Left lung (tissue), 10 donors: ENCODE data around the gene PSD4. TPM values are rescaled to one million over a fixed set of nuclear protein-coding genes. Genes with fewer than 3 reads are reported as not detected.

Experiments
- ATAC-seq: fragments of 200-7000 bp; cut with Tn5 transposase; one replicate; pipeline ENCODE4 v1.9.1; 2020; ENCODE audit warnings: moderate library complexity
- DNase-seq, 4 donors: peaks; one replicate each; pipeline ENCODE4 v3.0.0-alpha.2; 2013 to 2020
- H3K27ac ChIP-seq, 2 donors: fragments of 200-600 bp; sonication (generic) in 1 of 2; one replicate each; pipeline versions ENCODE4 v1.5.0 to v1.8.0; 2020 to 2021
- H3K27me3 ChIP-seq, 2 donors: fragments of 200-600 bp; sonication (generic) in 1 of 2; one replicate each; pipeline versions ENCODE4 v1.5.0 to v1.8.0; 2020 to 2021
- H3K36me3 ChIP-seq, 2 donors: fragments of 200-600 bp; sonication (generic) in 1 of 2; one replicate each; pipeline versions ENCODE4 v1.5.0 to v1.8.0; 2020 to 2021
- H3K4me1 ChIP-seq, 2 donors: fragments of 200-600 bp; one replicate each; pipeline ENCODE4 v1.8.0; 2021
- H3K4me3 ChIP-seq, 2 donors: fragments of 200-600 bp; sonication (generic) in 1 of 2; one replicate each; pipeline versions ENCODE4 v1.5.0 to v1.8.0; 2020 to 2021; ENCODE audit warnings: mild to moderate bottlenecking in 1 of 2
- H3K9me3 ChIP-seq, 2 donors: fragments of 200-600 bp; sonication (generic) in 1 of 2; one replicate each; pipeline versions ENCODE4 v1.5.0 to v1.8.0; 2020 to 2021
- CTCF ChIP-seq, 2 donors: fragments of 200-600 bp; sonication (generic) in 1 of 2; IDR thresholded peaks; one replicate each; pipeline versions ENCODE4 v1.5.0 to v1.8.0; 2021; ENCODE audit warnings: antibody characterized with exemption in 2 of 2
- intact Hi-C, 2 donors: fragments of 100-400 bp; cut with DNase I; formaldehyde crosslinking; loops; one replicate each; pipeline versions ENCODE4 v1.11.2 to v1.14.2; 2022
- polyA plus RNA-seq, 6 donors: library from polyadenylated mRNA; unstranded; fragments of 120-200 nt; gene quantifications; one replicate each; pipeline ENCODE4 v1.2.1, GENCODE V29; 2013; ENCODE audit not compliant: insufficient read length in 6 of 6
- total RNA-seq, 2 donors: library from RNA; stranded (reverse); fragmentation: NEBNext Ultra II Directional; extraction: Animal tissue kit (Norgen Biotek cat#: 25700); gene quantifications; one replicate each; pipeline ENCODE4 v1.2.1, GENCODE V29; 2021
- donor health status: DM: no; HTN: yes; CAD: no.
- donor health status: DM: no; HTN: no; CAD: no.

Gene PSD4
- total and polyA plus RNA-seq, 8 donors: 15.3 to 50.2 (median 20.7) TPM

GRCh38 chr2:113236367-113237159, 62.8 kb downstream of the PSD4 start:
- no peak for TF ChIP-seq CTCF (IDR thresholded peaks at IDR 0.05)
- peak overlapping the region in 1 of 2 donors; percentile 59 for H3K27ac ChIP-seq
- peak overlapping the region; percentile 7 to 35 for H3K4me3 ChIP-seq
- H3K27me3 ChIP-seq: no peaks in the 10 kb centered on the region
- ATAC-seq (peak; percentile 29), DNase-seq (no peak)
- H3K9me3 ChIP-seq: no peaks in the 10 kb centered on the region
- intact Hi-C loops: no loop called here
- peaks cover 21 to 24% of the 10 kb centered on the region in 2 donors for H3K4me1 ChIP-seq
- H3K36me3 ChIP-seq: no peaks in the 10 kb centered on the region

GRCh38 chr2:113237604-113238160, 63.9 kb downstream of the PSD4 start:
- peaks cover 21 to 24% of the 10 kb centered on the region in 2 donors for H3K4me1 ChIP-seq
- no peaks in the 10 kb centered on the region for H3K9me3 ChIP-seq
- no peaks in the 10 kb centered on the region for H3K36me3 ChIP-seq
- no peaks in the 10 kb centered on the region for H3K27me3 ChIP-seq
- ATAC-seq (no peak), DNase-seq (no peak)
- no peak overlapping the region for H3K4me3 ChIP-seq
- no peak for TF ChIP-seq CTCF (IDR thresholded peaks at IDR 0.05)
- intact Hi-C loops: no loop called here
- H3K27ac ChIP-seq: no peak overlapping the region

GRCh38 chr2:113238871-113239839, 65.4 kb downstream of the PSD4 start:
- DNase-seq (no peak), ATAC-seq (no peak)
- Histone ChIP-seq H3K27ac (peak overlapping the region; percentile 54 to 70), H3K27me3 (no peaks in the 10 kb centered on the region), H3K4me1 (peaks cover 21 to 24% of the 10 kb centered on the region in 2 donors), H3K36me3 (no peaks in the 10 kb centered on the region), H3K4me3 (no peak overlapping the region), H3K9me3 (no peaks in the 10 kb centered on the region)
- intact Hi-C loops: no loop called here
- TF ChIP-seq CTCF (IDR thresholded peaks at IDR 0.05): no peak

GRCh38 chr2:113240150-113240914, 66.6 kb downstream of the PSD4 start:
- DNase-seq: peak; percentile 86 to 94 (median 88)
- H3K9me3 ChIP-seq: no peaks in the 10 kb centered on the region
- TF ChIP-seq CTCF (IDR thresholded peaks at IDR 0.05): no peak
- no peaks in the 10 kb centered on the region for H3K36me3 ChIP-seq
- H3K27me3 ChIP-seq: no peaks in the 10 kb centered on the region
- H3K27ac ChIP-seq: peak overlapping the region; percentile 54 to 70
- ATAC-seq: peak; percentile 44
- intact Hi-C loops: no loop called here
- H3K4me1 ChIP-seq: peaks cover 21 to 24% of the 10 kb centered on the region in 2 donors
- no peak overlapping the region for H3K4me3 ChIP-seq
